ENCODE data around the gene COG8.
"Not testable (repeated sequence)": the region's sequence is repeated elsewhere in the genome, so short reads cannot be mapped to it uniquely, and the experiment has no call there.

Gene COG8

GRCh38 chr16:69318177-69318910 is 21.0 kb downstream of the COG8 start:
- DNase-seq, result no peak

GRCh38 chr16:69316595-69317034 is 22.7 kb downstream of the COG8 start:
- DNase-seq, result no peak

- no peak for DNase-seq
These were observed 23.7 kb downstream of the COG8 start for GRCh38 chr16:69315486-69316311.

GRCh38 chr16:69314534-69314933 is 24.8 kb downstream of the COG8 start:
- DNase-seq, result no peak

GRCh38 chr16:69313469-69313868 is 25.9 kb downstream of the COG8 start:
- DNase-seq, result no peak

GRCh38 chr16:69311533-69312387 is 27.6 kb downstream of the COG8 start:
- peak; percentile 51 for DNase-seq

GRCh38 chr16:69310653-69311532 is 28.5 kb downstream of the COG8 start, which contains the start of gene VPS4A:
VPS4A (plus strand) TSS chr16:69311350; CDS start chr16:69311512, 162 bp downstream.
- peak; percentile 99 for DNase-seq

- no peak for DNase-seq
These were observed 30.0 kb downstream of the COG8 start for GRCh38 chr16:69309316-69309715.

- no peak for DNase-seq
These were observed 31.5 kb downstream of the COG8 start for GRCh38 chr16:69307856-69308255.

- no peak for DNase-seq
These were observed 32.3 kb downstream of the COG8 start for GRCh38 chr16:69307091-69307490.

- no peak for DNase-seq
These were observed 33.3 kb downstream of the COG8 start for GRCh38 chr16:69306031-69306430.

- DNase-seq, result no peak
These were observed 37.1 kb downstream of the COG8 start for GRCh38 chr16:69302301-69302700.

GRCh38 chr16:69301861-69302260 is 37.5 kb downstream of the COG8 start:
- no peak for DNase-seq

GRCh38 chr16:69301187-69301586 is 38.2 kb downstream of the COG8 start:
- DNase-seq, result no peak

GRCh38 chr16:69298261-69298660 is 41.1 kb downstream of the COG8 start:
- DNase-seq, result no peak

GRCh38 chr16:69296771-69297170 is 42.6 kb downstream of the COG8 start:
- DNase-seq, result not testable (repeated sequence)

GRCh38 chr16:69294051-69294450 is 45.3 kb downstream of the COG8 start:
- no peak for DNase-seq

GRCh38 chr16:69293401-69293800 is 46.0 kb downstream of the COG8 start:
- DNase-seq, result no peak

- DNase-seq, result not testable (repeated sequence)
These were observed 47.7 kb downstream of the COG8 start for GRCh38 chr16:69291657-69292056.

- peak; percentile 60 for DNase-seq
These were observed 52.2 kb downstream of the COG8 start for GRCh38 chr16:69286941-69287713.

GRCh38 chr16:69285240-69285639 is 54.1 kb downstream of the COG8 start:
- no peak for DNase-seq

Measured in CD4-positive, alpha-beta T cell treated with Interleukin-17A for 4 hours (primary cell).